HepG2 (cell line): ENCODE data around the gene PDGFB. TPM values are rescaled to one million over a fixed set of nuclear protein-coding genes. Genes with fewer than 3 reads are reported as not detected.

Experiments
- ATF3 ChIP-seq: sonication (generic); formaldehyde crosslinking; IDR thresholded peaks from 2 replicates; pipeline ENCODE4 v1.4.0; 2020; ENCODE audit warnings: missing genetic modification reagents
- BCLAF1 ChIP-seq: fragments of 450-650 bp; IDR thresholded peaks from 2 replicates; pipeline ENCODE4 v1.6.1; 2017; ENCODE audit warnings: mild to moderate bottlenecking
- DR1 ChIP-seq: sonication (generic); formaldehyde crosslinking; IDR thresholded peaks from 2 replicates; pipeline ENCODE4 v1.8.0; 2021; ENCODE audit warnings: mild to moderate bottlenecking, missing genetic modification reagents, inconsistent platforms
- FOXK1 ChIP-seq: sonication (generic); formaldehyde crosslinking; IDR thresholded peaks from 2 replicates; pipeline ENCODE4 v1.4.0; 2020; ENCODE audit warnings: low read depth, missing genetic modification reagents, borderline replicate concordance
- KAT7 ChIP-seq: IDR thresholded peaks from 2 replicates; pipeline ENCODE4 v1.6.1; 2018; ENCODE audit warnings: borderline replicate concordance, missing compliant biosample characterization
- NFATC3 ChIP-seq: sonication (generic); formaldehyde crosslinking; IDR thresholded peaks from 2 replicates; pipeline ENCODE4 v1.5.1; 2020; ENCODE audit warnings: mild to moderate bottlenecking, missing genetic modification reagents
- PTBP1 ChIP-seq: fragments of 200-400 bp; formaldehyde crosslinking; IDR thresholded peaks from 2 replicates; pipeline ENCODE4 v1.6.1; 2018; ENCODE audit warnings: low read length, low read depth; ENCODE audit not compliant: poor library complexity, severe bottlenecking
- SMYD3 ChIP-seq: sonication (generic); formaldehyde crosslinking; IDR thresholded peaks from 2 replicates; pipeline ENCODE4 v1.8.1; 2023; ENCODE audit warnings: mild to moderate bottlenecking, missing genetic modification reagents
- SOX6 ChIP-seq, 2 experiments: fragments of 450-650 bp in 1 of 2; sonication (generic) in 1 of 2; formaldehyde crosslinking in 1 of 2; IDR thresholded peaks; 2 replicates each; pipeline versions ENCODE4 v1.4.0 to v1.6.1; 2017 to 2020; ENCODE audit warnings: antibody characterized with exemption in 1 of 2, mild to moderate bottlenecking in 1 of 2, missing genetic modification reagents in 1 of 2
- SSRP1 ChIP-seq: IDR thresholded peaks from 2 replicates; pipeline ENCODE4 v1.6.1; 2016; ENCODE audit warnings: control low read depth
- TBL1XR1 ChIP-seq: fragments of 150-350 bp; IDR thresholded peaks from 2 replicates; pipeline ENCODE4 v1.6.1; 2014; ENCODE audit warnings: borderline replicate concordance, low read length; ENCODE audit not compliant: partially characterized antibody
- TFDP1 ChIP-seq: IDR thresholded peaks from 2 replicates; pipeline ENCODE4 v1.6.1; 2016; ENCODE audit warnings: missing compliant biosample characterization, missing genetic modification reagents, borderline replicate concordance
- YEATS2 ChIP-seq: sonication (generic); formaldehyde crosslinking; IDR thresholded peaks from 2 replicates; pipeline ENCODE4 v1.4.0; 2020; ENCODE audit warnings: missing genetic modification reagents, borderline replicate concordance
- ZBTB14 ChIP-seq: sonication (generic); formaldehyde crosslinking; IDR thresholded peaks from 2 replicates; pipeline ENCODE4 v1.4.0; 2020; ENCODE audit warnings: missing genetic modification reagents
- ZHX1 ChIP-seq: sonication (generic); formaldehyde crosslinking; IDR thresholded peaks from 2 replicates; pipeline ENCODE4 v1.8.1; 2022; ENCODE audit warnings: low read depth, mild to moderate bottlenecking, missing genetic modification reagents
- ZNF205 ChIP-seq: IDR thresholded peaks from 2 replicates; pipeline ENCODE4 v1.6.1; 2018; ENCODE audit warnings: missing biosample characterization, missing genetic modification reagents
- ZNF224 ChIP-seq: sonication (generic); formaldehyde crosslinking; IDR thresholded peaks from 2 replicates; pipeline ENCODE4 v1.5.0; 2020; ENCODE audit warnings: mild to moderate bottlenecking, missing genetic modification reagents
- ZNF564 ChIP-seq: sonication (generic); formaldehyde crosslinking; IDR thresholded peaks from 2 replicates; pipeline ENCODE4 v1.8.1; 2023; ENCODE audit warnings: mild to moderate bottlenecking, missing genetic modification reagents
- ZNF660 ChIP-seq: sonication (generic); formaldehyde crosslinking; IDR thresholded peaks from 2 replicates; pipeline ENCODE4 v1.5.1; 2020; ENCODE audit warnings: mild to moderate bottlenecking, low read depth, missing genetic modification reagents, borderline replicate concordance
- ZNF782 ChIP-seq: sonication (generic); formaldehyde crosslinking; IDR thresholded peaks from 2 replicates; pipeline ENCODE4 v1.4.0; 2020; ENCODE audit warnings: missing genetic modification reagents, mild to moderate bottlenecking, borderline replicate concordance
- ZSCAN12 ChIP-seq: sonication (generic); formaldehyde crosslinking; IDR thresholded peaks from 2 replicates; pipeline ENCODE4 v1.9.0; 2021; ENCODE audit warnings: mild to moderate bottlenecking, missing genetic modification reagents
- ZSCAN22 ChIP-seq: sonication (generic); formaldehyde crosslinking; IDR thresholded peaks from 2 replicates; pipeline ENCODE4 v1.4.0; 2020; ENCODE audit warnings: mild to moderate bottlenecking, missing genetic modification reagents
- polyA plus RNA-seq, 8 experiments: library from polyadenylated mRNA; depleted of rRNA in 3 of 8; stranded (reverse) in 7 of 8; unstranded in 1 of 8; fragments of >200 nt; fragmentation: Illumina TruSeq in 4 of 8; extraction: Trizol in 4 of 8; gene quantifications; 2 replicates each; pipeline versions ENCODE4 v1.2.1 to v1.2.3, GENCODE V29; 2011 to 2016; ENCODE audit warnings: low read depth in 4 of 8, missing spikeins in 1 of 8, mixed read lengths in 1 of 8; ENCODE audit not compliant: insufficient read depth in 1 of 8
- total RNA-seq, 5 experiments: library from RNA; depleted of rRNA; stranded (reverse); fragments of >200 nt; fragmentation: Illumina TruSeq; extraction: Trizol; gene quantifications; 2 replicates each; pipeline ENCODE4 v1.2.3, GENCODE V29; 2016; ENCODE audit warnings: low read depth in 1 of 5

PDGFB gene
- total and polyA plus RNA-seq, 2 of the 13 experiments (the other 11 are each of a cell fraction or from before 2014, with no cell fraction given), result 1.4 to 10.1 TPM

GRCh38 chr22:39292561-39293074, 47.8 kb upstream of the PDGFB start (continued):
- TF ChIP-seq TBL1XR1 (no peak), ZSCAN12 (CRISPR knock-in tag) (0 out of 2 replicates have a peak, but pooled peaks have one; percentile 27), SMYD3 (CRISPR knock-in tag) (no peak), BCLAF1 (no peak), FOXK1 (CRISPR knock-in tag) (no peak), NFATC3 (CRISPR knock-in tag) (no peak), SOX6 (IDR thresholded peaks at IDR 0.05) (no peak), SOX6 (CRISPR knock-in tag; IDR thresholded peaks at IDR 0.05) (peak; percentile 84), KAT7 (no peak), ZNF205 (CRISPR knock-in tag) (peak; percentile 26; the same call in 1 of the 2 replicates), ATF3 (no peak; the same call in 1 of the 2 replicates), ZNF660 (no peak), TFDP1 (CRISPR knock-in tag) (peak; percentile 96), ZHX1 (CRISPR knock-in tag) (peak; percentile 47; the same call in 1 of the 2 replicates), ZSCAN22 (CRISPR knock-in tag) (no peak), ZBTB14 (CRISPR knock-in tag) (no peak), ZNF224 (no peak), SSRP1 (CRISPR knock-in tag) (no peak), ZNF564 (CRISPR knock-in tag) (no peak; the same call in 1 of the 2 replicates), DR1 (CRISPR knock-in tag) (peak; percentile 45), PTBP1 (no peak), ZNF782 (CRISPR knock-in tag) (0 out of 2 replicates have a peak, but pooled peaks have one; percentile 41), YEATS2 (CRISPR knock-in tag) (peak; percentile 75; the same call in 1 of the 2 replicates)
